HCT116 (cell line): ENCODE measurements around the gene C6orf62. TPM values are rescaled to one million over a fixed set of nuclear protein-coding genes. Genes with fewer than 3 reads are reported as not detected.

Experiments
- ATAC-seq: fragments of 200-7000 bp; cut with Tn5 transposase; 2 replicates; pipeline ENCODE4 v1.9.1; 2020; ENCODE audit warnings: mild to moderate bottlenecking, moderate library complexity
- BruUV-seq: library from RNA; stranded (reverse); fragments of 400-500 nt; replicated peaks from 2 replicates; lab custom pipeline; 2021; lab: Mats Ljungman, UMichigan
- CTCF ChIA-PET: fragments of 300-600 bp; sonication (Branson Sonifier 250); formaldehyde crosslinking; loops from one replicate; lab custom pipeline; 2021; ENCODE audit warnings: antibody characterized with exemption; lab: Charles Lee
- POLR2A ChIA-PET: fragments of 300-600, 350-600 bp; sonication (Branson Sonifier 250); formaldehyde crosslinking; loops from one replicate; lab custom pipeline; 2021; ENCODE audit warnings: antibody characterized with exemption; lab: Charles Lee
- RAD21 ChIA-PET, 2 experiments: fragments of 300-600 bp; sonication (Branson Sonifier 250); formaldehyde crosslinking; loops; one replicate each; lab custom pipeline; 2023; ENCODE audit warnings: low total read pairs in 2 of 2; ENCODE audit not compliant: uncharacterized antibody in 2 of 2, unreplicated experiment in 2 of 2, low non-redundant PET in 1 of 2; lab: Charles Lee
- DNase-seq: peaks from one replicate; pipeline ENCODE4 v3.0.0-alpha.2; 2010; ENCODE audit warnings: low read depth, low spot score
- H2AFZ ChIP-seq: fragments of 200-600 bp; shearing (Covaris generic), sonication (generic); 2 replicates; pipeline ENCODE4 v1.6.1; 2017; ENCODE audit warnings: low read depth, mixed run types, mixed read lengths, antibody characterized with exemption, low read length; ENCODE audit not compliant: poor library complexity, severe bottlenecking
- H3K27ac ChIP-seq: 2 replicates; pipeline ENCODE4 v1.5.1; 2012; ENCODE audit warnings: low read depth, low read length
- H3K27me3 ChIP-seq: fragments of 200-600 bp; sonication (generic); 2 replicates; pipeline ENCODE4 v1.6.1; 2016; ENCODE audit warnings: mixed run types, low read length, mixed read lengths; ENCODE audit not compliant: insufficient read depth
- H3K36me3 ChIP-seq, 2 experiments: fragments of 200-500 bp in 1 of 2; fragments of 200-600 bp in 1 of 2; sonication (Bioruptor generic) in 1 of 2; sonication (generic) in 1 of 2; 2 replicates each; pipeline versions ENCODE4 v1.5.1 to v1.6.1; 2014 to 2016; ENCODE audit warnings: low read length in 2 of 2, inconsistent platforms in 1 of 2, mixed read lengths in 1 of 2, mixed run types in 1 of 2; ENCODE audit not compliant: insufficient read depth in 2 of 2, control insufficient read depth in 1 of 2
- H3K4me1 ChIP-seq, 2 experiments: fragments of 200-600 bp in 1 of 2; sonication (generic) in 1 of 2; 2 replicates each; pipeline versions ENCODE4 v1.5.1 to v1.6.1; 2012 to 2017; ENCODE audit warnings: low read length in 2 of 2, inconsistent platforms in 1 of 2, mild to moderate bottlenecking in 1 of 2, mixed read lengths in 1 of 2, mixed run types in 1 of 2, moderate library complexity in 1 of 2; ENCODE audit not compliant: insufficient read depth in 2 of 2, control insufficient read depth in 1 of 2
- H3K4me2 ChIP-seq: fragments of 200-600 bp; sonication (generic); 2 replicates; pipeline ENCODE4 v1.6.1; 2017; ENCODE audit warnings: mixed run types, low read length, mixed read lengths
- H3K4me3 ChIP-seq, 2 experiments: fragments of 200-600 bp in 1 of 2; sonication (generic) in 1 of 2; replicated peaks in 1 of 2; 2 replicates each; pipeline ENCODE4 v1.5.1; 2011 to 2016; ENCODE audit warnings: low read length in 2 of 2, control low read depth in 1 of 2, low read depth in 1 of 2, mild to moderate bottlenecking in 1 of 2, mixed read lengths in 1 of 2, mixed run types in 1 of 2
- H3K79me2 ChIP-seq: fragments of 200-600 bp; sonication (generic); 2 replicates; pipeline ENCODE4 v1.6.1; 2017; ENCODE audit warnings: mild to moderate bottlenecking, mixed run types, low read length, moderate library complexity, mixed read lengths; ENCODE audit not compliant: insufficient read depth
- H3K9ac ChIP-seq: fragments of 200-600 bp; sonication (generic); 2 replicates; pipeline ENCODE4 v1.6.1; 2016; ENCODE audit warnings: low read length, mixed read lengths
- H3K9me2 ChIP-seq: fragments of 200-600 bp; sonication (generic), shearing (Covaris generic); 2 replicates; pipeline ENCODE4 v1.6.1; 2017; ENCODE audit warnings: mixed run types, mild to moderate bottlenecking, moderate library complexity; ENCODE audit not compliant: insufficient read depth
- H3K9me3 ChIP-seq, 2 experiments: fragments of 200-500 bp in 1 of 2; fragments of 200-600 bp in 1 of 2; sonication (Bioruptor generic) in 1 of 2; sonication (generic) in 1 of 2; 2 replicates each; pipeline ENCODE4 v1.6.1; 2014 to 2017; ENCODE audit warnings: low read length in 2 of 2, mixed read lengths in 2 of 2, inconsistent platforms in 1 of 2, low read depth in 1 of 2, mild to moderate bottlenecking in 1 of 2, mixed run types in 1 of 2, moderate library complexity in 1 of 2; ENCODE audit not compliant: control insufficient read depth in 1 of 2, insufficient read depth in 1 of 2
- H4K20me1 ChIP-seq: fragments of 200-600 bp; sonication (generic), shearing (Covaris generic); 2 replicates; pipeline ENCODE4 v1.6.1; 2017; ENCODE audit warnings: mixed run types, mild to moderate bottlenecking, moderate library complexity; ENCODE audit not compliant: insufficient read depth
- ATF3 ChIP-seq: IDR thresholded peaks from 2 replicates; pipeline ENCODE4 v1.6.1; 2012
- CBX3 ChIP-seq: IDR thresholded peaks from 2 replicates; pipeline ENCODE4 v1.6.1; 2012; ENCODE audit warnings: low read depth
- EGR1 ChIP-seq: IDR thresholded peaks from 2 replicates; pipeline ENCODE4 v1.6.1; 2012; ENCODE audit warnings: low read depth
- EZH2 ChIP-seq: fragments of 200-600 bp; sonication (generic); IDR thresholded peaks from 2 replicates; pipeline ENCODE4 v1.6.1; 2017; ENCODE audit warnings: antibody characterized with exemption, mixed run types
- EZH2phosphoT487 ChIP-seq: fragments of 200-600 bp; IDR thresholded peaks from 2 replicates; pipeline ENCODE4 v1.6.1; 2018; ENCODE audit warnings: antibody characterized with exemption, borderline replicate concordance
- FOSL1 ChIP-seq: IDR thresholded peaks from 2 replicates; pipeline ENCODE4 v1.6.1; 2012; ENCODE audit warnings: low read depth
- MAX ChIP-seq: IDR thresholded peaks from 2 replicates; pipeline ENCODE4 v1.6.1; 2012
- ZBTB33 ChIP-seq: IDR thresholded peaks from 2 replicates; pipeline ENCODE4 v1.6.1; 2011; ENCODE audit warnings: mild to moderate bottlenecking, low read length, moderate library complexity; ENCODE audit not compliant: insufficient replicate concordance; ENCODE audit errors: extremely low read depth
- ZFX ChIP-seq: fragments of 450-650 bp; IDR thresholded peaks from 2 replicates; pipeline ENCODE4 v1.6.1; 2017
- intact Hi-C: fragments of 100-400 bp; cut with micrococcal nuclease; formaldehyde crosslinking; loops from 2 replicates; pipeline ENCODE4 v1.10.0; 2022
- total RNA-seq: library from RNA; stranded (reverse); gene quantifications from one replicate; pipeline ENCODE4 v1.2.1, GENCODE V29; 2021; ENCODE audit not compliant: unreplicated experiment

C6orf62 gene
- total RNA-seq, 1 experiment from 2014 or later, result 103 TPM

GRCh38 chr6:24673625-24674024 is 45.3 kb downstream of the C6orf62 start:
- Histone ChIP-seq H3K79me2 (no peaks in the 10 kb centered on the region), H3K9me3 (peaks cover 9 to 10% of the 10 kb centered on the region in 2 experiments; a peak in 2 of 4 replicates), H3K4me3 (no peak overlapping the region), H3K27me3 (no peaks in the 10 kb centered on the region), H3K36me3 (no peaks in the 10 kb centered on the region), H3K9ac (no peak overlapping the region), H3K4me2 (no peak overlapping the region), H3K4me1 (no peaks in the 10 kb centered on the region), H4K20me1 (no peaks in the 10 kb centered on the region), H3K27ac (no peak overlapping the region), H3K9me2 (no peaks in the 10 kb centered on the region), H2AFZ (no peak overlapping the region)
- ATAC-seq, result no peak
- DNase-seq, result no peak
- no peak for TF ChIP-seq FOSL1
- TF ChIP-seq ATF3, result no peak
- no peak for TF ChIP-seq ZFX
- TF ChIP-seq MAX, result no peak
- TF ChIP-seq EZH2phosphoT487, result no peak
- no peak for TF ChIP-seq ZBTB33
- TF ChIP-seq EGR1, result no peak
- TF ChIP-seq CBX3, result 0 out of 2 replicates have a peak, but pooled peaks have one; percentile 26
- no peak for TF ChIP-seq EZH2
- ChIA-PET POLR2A (no interaction called here), RAD21 (no interaction called here), CTCF (no interaction called here)
- intact Hi-C loops, result no loop called here
- no TSS peak for BruUV-seq
